Measurements from ENCODE around the gene RBMS3.

- TF ChIP-seq, protein P1, sequence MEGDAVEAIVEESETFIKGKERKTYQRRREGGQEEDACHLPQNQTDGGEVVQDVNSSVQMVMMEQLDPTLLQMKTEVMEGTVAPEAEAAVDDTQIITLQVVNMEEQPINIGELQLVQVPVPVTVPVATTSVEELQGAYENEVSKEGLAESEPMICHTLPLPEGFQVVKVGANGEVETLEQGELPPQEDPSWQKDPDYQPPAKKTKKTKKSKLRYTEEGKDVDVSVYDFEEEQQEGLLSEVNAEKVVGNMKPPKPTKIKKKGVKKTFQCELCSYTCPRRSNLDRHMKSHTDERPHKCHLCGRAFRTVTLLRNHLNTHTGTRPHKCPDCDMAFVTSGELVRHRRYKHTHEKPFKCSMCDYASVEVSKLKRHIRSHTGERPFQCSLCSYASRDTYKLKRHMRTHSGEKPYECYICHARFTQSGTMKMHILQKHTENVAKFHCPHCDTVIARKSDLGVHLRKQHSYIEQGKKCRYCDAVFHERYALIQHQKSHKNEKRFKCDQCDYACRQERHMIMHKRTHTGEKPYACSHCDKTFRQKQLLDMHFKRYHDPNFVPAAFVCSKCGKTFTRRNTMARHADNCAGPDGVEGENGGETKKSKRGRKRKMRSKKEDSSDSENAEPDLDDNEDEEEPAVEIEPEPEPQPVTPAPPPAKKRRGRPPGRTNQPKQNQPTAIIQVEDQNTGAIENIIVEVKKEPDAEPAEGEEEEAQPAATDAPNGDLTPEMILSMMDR (IDR thresholded peaks at IDR 0.05), result no peak
- TF ChIP-seq EP300 (IDR thresholded peaks at IDR 0.05), result no peak
Measured at GRCh38 chr3:29430558-29430971, 149.7 kb downstream of the RBMS3 start.
